Thymus (tissue), 11 donors: ENCODE data around the gene KCNJ9. TPM values are rescaled to one million over a fixed set of nuclear protein-coding genes. Genes with fewer than 3 reads are reported as not detected.
"Not testable (repeated sequence)": the region's sequence is repeated elsewhere in the genome, so short reads cannot be mapped to it uniquely, and the experiment has no call there.

ENCODE experiments used
- DNase-seq, 9 donors: peaks; one replicate each; pipeline ENCODE4 v3.0.0-alpha.2; 2013; ENCODE audit warnings: low spot score in 9 of 9, low read depth in 6 of 9, missing footprints in 1 of 9
- H3K27ac ChIP-seq, 2 donors: one replicate each; pipeline ENCODE4 v1.5.1; 2013; ENCODE audit warnings: control low read depth in 1 of 2, low read depth in 1 of 2, low read length in 1 of 2, mild to moderate bottlenecking in 1 of 2, moderate library complexity in 1 of 2
- H3K27me3 ChIP-seq, 2 donors: one replicate each; pipeline ENCODE4 v1.5.1; 2013; ENCODE audit warnings: low read length in 1 of 2; ENCODE audit not compliant: control insufficient read depth in 2 of 2, insufficient read depth in 1 of 2
- H3K36me3 ChIP-seq, 2 donors: one replicate each; pipeline ENCODE4 v1.5.1; 2013; ENCODE audit warnings: low read length in 1 of 2, mild to moderate bottlenecking in 1 of 2, moderate library complexity in 1 of 2; ENCODE audit not compliant: control insufficient read depth in 2 of 2, insufficient read depth in 2 of 2
- H3K4me1 ChIP-seq, 2 donors: one replicate each; pipeline ENCODE4 v1.5.1; 2013; ENCODE audit warnings: low read length in 2 of 2; ENCODE audit not compliant: control insufficient read depth in 2 of 2, insufficient read depth in 2 of 2
- H3K4me3 ChIP-seq, 2 donors: one replicate each; pipeline ENCODE4 v1.5.1; 2013; ENCODE audit warnings: low read length in 2 of 2, control low read depth in 1 of 2, mild to moderate bottlenecking in 1 of 2
- H3K9me3 ChIP-seq, 2 donors: one replicate each; pipeline ENCODE4 v1.5.1; 2013; ENCODE audit warnings: low read length in 1 of 2, mild to moderate bottlenecking in 1 of 2; ENCODE audit not compliant: control insufficient read depth in 2 of 2, insufficient read depth in 1 of 2
- WGBS: extraction: QIAGEN DNeasy Blood & Tissue Kit; methylation state at CpG from one replicate; pipeline ENCODE4 v1.1.7; 2013; 5-methylcytosine and 5-hydroxymethylcytosine counted together
- polyA plus RNA-seq: library from polyadenylated mRNA; stranded (reverse); fragments of 200-250 nt; gene quantifications from one replicate; pipeline ENCODE4 v1.2.3, GENCODE V29; 2013
- total RNA-seq: library from RNA; stranded (reverse); fragments of 120-200 nt; gene quantifications from one replicate; pipeline ENCODE4 v1.2.4, GENCODE V29; 2013
- donor health status: healthy.

The KCNJ9 gene
- total and polyA plus RNA-seq, 2 donors = 0.05 to 0.09 TPM

DNA sequence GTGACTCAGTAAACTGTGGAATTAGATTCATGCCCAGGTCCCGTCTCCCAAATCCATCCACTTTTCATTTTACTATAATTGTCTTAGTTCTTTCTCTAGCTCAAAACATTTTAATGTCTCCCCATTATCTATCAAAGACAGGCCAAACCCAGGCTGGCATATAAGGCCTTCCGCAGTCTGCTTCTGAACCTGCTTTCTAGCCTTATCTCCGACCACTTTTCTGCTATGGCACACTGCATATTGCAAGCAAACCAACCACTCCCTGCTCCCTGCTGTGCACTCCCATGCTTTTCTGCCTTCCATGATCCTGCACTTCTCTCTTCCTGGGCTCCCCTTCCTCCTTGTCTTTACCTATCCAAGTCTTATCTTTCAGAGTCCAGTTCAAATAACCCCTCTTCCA, 32.2 kb upstream of the KCNJ9 start:
- H3K27ac ChIP-seq = no peak overlapping the region
- no peaks in the 10 kb centered on the region for H3K9me3 ChIP-seq
- H3K27me3 ChIP-seq = peaks cover 3 to 32% of the 10 kb centered on the region in 2 donors
- no peak overlapping the region for H3K4me3 ChIP-seq
- peaks cover 18 to 28% of the 10 kb centered on the region in 2 donors for H3K4me1 ChIP-seq
- no peak for DNase-seq
- H3K36me3 ChIP-seq = no peaks in the 10 kb centered on the region
- 94% methylated on average over 3 of the region's 3 CpGs for WGBS

- not testable (repeated sequence) for DNase-seq, H3K9me3 ChIP-seq, H3K27ac ChIP-seq, H3K36me3 ChIP-seq, H3K4me3 ChIP-seq
- H3K4me1 ChIP-seq = peaks cover 18 to 28% of the 10 kb centered on the region in 2 donors
- WGBS = 97% methylated on average over 2 of the region's 2 CpGs
- peaks cover 3 to 39% of the 10 kb centered on the region in 2 donors for H3K27me3 ChIP-seq
Measured at GRCh38 chr1:160050182-160050581, 31.2 kb upstream of the KCNJ9 start.

- Histone ChIP-seq H3K4me1 (peaks cover 18 to 28% of the 10 kb centered on the region in 2 donors), H3K27me3 (peaks cover 3 to 39% of the 10 kb centered on the region in 2 donors), H3K9me3 (no peaks in the 10 kb centered on the region), H3K27ac (no peak overlapping the region), H3K4me3 (no peak overlapping the region), H3K36me3 (no peaks in the 10 kb centered on the region)
- no peak for DNase-seq
- WGBS = 97% methylated on average over 1 of the region's 1 CpG
Measured at GRCh38 chr1:160050619-160051018, 30.7 kb upstream of the KCNJ9 start.

GRCh38 chr1:160052936-160053335, 28.4 kb upstream of the KCNJ9 start:
- no peak for DNase-seq
- 70% methylated on average over 6 of the region's 6 CpGs for WGBS
- H3K4me1 ChIP-seq = peaks cover 7 to 10% of the 10 kb centered on the region in 2 donors
- peaks cover 3 to 52% of the 10 kb centered on the region in 2 donors for H3K27me3 ChIP-seq
- no peak overlapping the region for H3K27ac ChIP-seq
- H3K4me3 ChIP-seq = no peak overlapping the region
- no peaks in the 10 kb centered on the region for H3K36me3 ChIP-seq
- no peaks in the 10 kb centered on the region for H3K9me3 ChIP-seq

- no peak overlapping the region for H3K4me3 ChIP-seq
- no peak for DNase-seq
- WGBS = 75% methylated on average over 7 of the region's 7 CpGs
- H3K36me3 ChIP-seq = no peaks in the 10 kb centered on the region
- H3K9me3 ChIP-seq = no peaks in the 10 kb centered on the region
- H3K27ac ChIP-seq = no peak overlapping the region
- peaks cover 3 to 52% of the 10 kb centered on the region in 2 donors for H3K27me3 ChIP-seq
- H3K4me1 ChIP-seq = peaks cover under 1 to 2% of the 10 kb centered on the region in 2 donors
Measured at GRCh38 chr1:160053548-160054365, 27.6 kb upstream of the KCNJ9 start.

DNA sequence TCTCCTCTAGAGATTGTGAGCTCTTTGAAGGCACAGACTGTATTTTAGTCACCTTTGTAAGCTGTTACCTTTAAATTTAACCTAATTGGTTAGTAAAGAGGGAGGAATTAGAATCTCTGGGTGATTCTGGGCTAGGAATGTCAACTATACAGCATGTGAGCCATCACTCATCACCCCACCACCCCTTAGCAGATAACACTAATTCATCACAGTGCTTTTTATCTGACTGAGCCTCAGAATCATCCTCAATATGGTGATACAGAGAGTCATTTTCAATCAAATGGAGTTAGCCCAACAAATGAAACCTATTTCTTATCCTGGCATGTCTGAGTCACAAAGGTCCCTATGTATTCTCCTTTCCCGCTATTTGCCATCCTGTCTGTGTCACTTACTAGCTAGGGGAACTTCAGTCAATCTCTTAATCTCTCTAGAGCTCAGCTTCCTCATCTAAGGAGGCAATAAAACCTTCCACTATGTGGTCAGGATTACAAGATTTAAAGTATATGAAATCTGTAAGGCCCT, 24.6 kb upstream of the KCNJ9 start:
- no peak overlapping the region for H3K4me3 ChIP-seq
- WGBS = 86% methylated on average over 1 of the region's 1 CpG
- H3K27me3 ChIP-seq = peaks cover under 1 to 58% of the 10 kb centered on the region in 2 donors
- peaks cover 0 to 2% of the 10 kb centered on the region in 2 donors for H3K4me1 ChIP-seq
- H3K9me3 ChIP-seq = no peaks in the 10 kb centered on the region
- no peak overlapping the region for H3K27ac ChIP-seq
- H3K36me3 ChIP-seq = no peaks in the 10 kb centered on the region
- no peak for DNase-seq

GRCh38 chr1:160058087-160058486, 23.3 kb upstream of the KCNJ9 start:
- peaks cover 0 to 2% of the 10 kb centered on the region in 2 donors for H3K4me1 ChIP-seq
- 61% methylated on average over 2 of the region's 2 CpGs for WGBS
- H3K9me3 ChIP-seq = no peaks in the 10 kb centered on the region
- no peaks in the 10 kb centered on the region for H3K36me3 ChIP-seq
- H3K27ac ChIP-seq = no peak overlapping the region
- H3K27me3 ChIP-seq = peaks cover 0 to 59% of the 10 kb centered on the region in 2 donors
- no peak overlapping the region for H3K4me3 ChIP-seq
- no peak for DNase-seq

- H3K27me3 ChIP-seq = peaks cover 0 to 55% of the 10 kb centered on the region in 2 donors
- H3K27ac ChIP-seq = no peak overlapping the region
- DNase-seq = no peak
- H3K4me3 ChIP-seq = no peak overlapping the region
- H3K4me1 ChIP-seq = no peaks in the 10 kb centered on the region
- H3K9me3 ChIP-seq = no peaks in the 10 kb centered on the region
- WGBS = 89% methylated on average over 15 of the region's 15 CpGs
- no peaks in the 10 kb centered on the region for H3K36me3 ChIP-seq
Measured at GRCh38 chr1:160061369-160062229, 19.7 kb upstream of the KCNJ9 start.

- peaks cover 0 to 4% of the 10 kb centered on the region in 2 donors for H3K4me1 ChIP-seq
- H3K4me3 ChIP-seq = no peak overlapping the region
- no peaks in the 10 kb centered on the region for H3K36me3 ChIP-seq
- DNase-seq = no peak
- no peaks in the 10 kb centered on the region for H3K9me3 ChIP-seq
- no peak overlapping the region for H3K27ac ChIP-seq
- WGBS = 87% methylated on average over 6 of the region's 6 CpGs
- peaks cover 0 to 58% of the 10 kb centered on the region in 2 donors for H3K27me3 ChIP-seq
Measured at GRCh38 chr1:160062230-160062532, 19.2 kb upstream of the KCNJ9 start.
